Neural progenitor cell (in vitro differentiated cells): ENCODE measurements around the gene NOS1AP. TPM values are rescaled to one million over a fixed set of nuclear protein-coding genes. Genes with fewer than 3 reads are reported as not detected.
A peak's percentile ranks its signal among the peaks of the same experiment; 100 is the strongest.

ENCODE experiments used
- DNase-seq: peaks from one replicate; pipeline ENCODE4 v3.0.0-alpha.2; 2016; ENCODE audit warnings: low spot score
- H2AFZ ChIP-seq: fragments of 200-600 bp; sonication (generic); replicated peaks from 2 replicates; pipeline ENCODE4 v1.6.1; 2016; ENCODE audit warnings: antibody characterized with exemption
- H3F3A ChIP-seq: fragments of 200-600 bp; sonication (generic); 2 replicates; pipeline ENCODE4 v1.6.1; 2016; ENCODE audit warnings: antibody characterized with exemption, low read depth
- H3K27ac ChIP-seq: fragments of 200-600 bp; sonication (generic); 2 replicates; pipeline ENCODE4 v1.5.1; 2016; ENCODE audit warnings: mild to moderate bottlenecking
- H3K27me3 ChIP-seq: fragments of 200-600 bp; sonication (generic); 2 replicates; pipeline ENCODE4 v1.6.1; 2016; ENCODE audit warnings: mild to moderate bottlenecking, moderate library complexity
- H3K36me3 ChIP-seq: fragments of 200-600 bp; sonication (generic); 2 replicates; pipeline ENCODE4 v1.5.1; 2016
- H3K4me1 ChIP-seq: fragments of 200-600 bp; sonication (generic); 2 replicates; pipeline ENCODE4 v1.6.1; 2016; ENCODE audit warnings: mixed run types
- H3K4me2 ChIP-seq: fragments of 200-600 bp; sonication (generic); 2 replicates; pipeline ENCODE4 v1.6.1; 2016
- H3K4me3 ChIP-seq: fragments of 200-600 bp; sonication (generic); 2 replicates; pipeline ENCODE4 v1.5.1; 2016
- H3K79me2 ChIP-seq: fragments of 200-600 bp; sonication (generic); 2 replicates; pipeline ENCODE4 v1.6.1; 2016; ENCODE audit warnings: low read depth
- H3K9ac ChIP-seq: fragments of 200-600 bp; sonication (generic); 2 replicates; pipeline ENCODE4 v1.6.1; 2016
- H3K9me3 ChIP-seq: fragments of 200-600 bp; sonication (generic); 2 replicates; pipeline ENCODE4 v1.5.1; 2016; ENCODE audit warnings: low read depth
- H4K20me1 ChIP-seq: fragments of 200-600 bp; sonication (generic); 2 replicates; pipeline ENCODE4 v1.6.1; 2016; ENCODE audit warnings: low read depth
- H3K27ac Mint-ChIP-seq: 3 replicates; pipeline ENCODE4 v1.8.0; 2021; ENCODE audit warnings: mixed read lengths
- H3K27me3 Mint-ChIP-seq: 2 replicates; pipeline ENCODE4 v1.8.0; 2022; ENCODE audit warnings: low read depth, mild to moderate bottlenecking, inconsistent platforms, moderate library complexity, mixed read lengths; ENCODE audit not compliant: insufficient read depth
- H3K36me3 Mint-ChIP-seq: 3 replicates; pipeline ENCODE4 v1.8.0; 2021; ENCODE audit warnings: mixed read lengths
- H3K4me1 Mint-ChIP-seq: 3 replicates; pipeline ENCODE4 v1.8.0; 2021; ENCODE audit warnings: mixed read lengths
- H3K4me3 Mint-ChIP-seq: 3 replicates; pipeline ENCODE4 v1.8.0; 2021; ENCODE audit warnings: mild to moderate bottlenecking, moderate library complexity, mixed read lengths
- H3K9me3 Mint-ChIP-seq: 3 replicates; pipeline ENCODE4 v1.8.0; 2020; ENCODE audit warnings: mixed read lengths
- CTCF ChIP-seq: fragments of 200-600 bp; sonication (generic); IDR thresholded peaks from 2 replicates; pipeline ENCODE4 v1.5.1; 2017; ENCODE audit warnings: antibody characterized with exemption, mild to moderate bottlenecking
- EZH2 ChIP-seq: fragments of 200-600 bp; sonication (generic); IDR thresholded peaks from 2 replicates; pipeline ENCODE4 v1.6.1; 2017; ENCODE audit warnings: antibody characterized with exemption, mild to moderate bottlenecking, moderate library complexity
- EZH2phosphoT487 ChIP-seq: fragments of 200-600 bp; sonication (generic); IDR thresholded peaks from 2 replicates; pipeline ENCODE4 v1.6.1; 2017; ENCODE audit warnings: antibody characterized with exemption
- total RNA-seq: library from RNA; depleted of rRNA; stranded (reverse); fragments of >200 nt; gene quantifications from 2 replicates; pipeline ENCODE4 v1.2.3, GENCODE V29; 2015; ENCODE audit warnings: low replicate concordance

Gene NOS1AP
- total RNA-seq, 1 donor from 2014 or later = 2.4 TPM

- Histone ChIP-seq H3K4me2 (peak overlapping the region; percentile 56), H3K9me3 (no peaks in the 10 kb centered on the region), H3K27me3 (no peaks in the 10 kb centered on the region), H3K79me2 (peaks cover 61% of the 10 kb centered on the region), H3K36me3 (no peaks in the 10 kb centered on the region), H4K20me1 (no peaks in the 10 kb centered on the region), H3K27ac (peak overlapping the region; percentile 90), H3F3A (peaks cover 46% of the 10 kb centered on the region), H3K4me1 (peaks cover 62% of the 10 kb centered on the region), H3K9ac (no peak overlapping the region), H2AFZ (no peak overlapping the region), H3K4me3 (no peak overlapping the region)
- Mint-ChIP-seq H3K27ac (peak overlapping the region; percentile 67), H3K36me3 (no peaks in the 10 kb centered on the region), H3K4me3 (peak overlapping the region; percentile 28), H3K9me3 (no peaks in the 10 kb centered on the region), H3K4me1 (peaks cover 73% of the 10 kb centered on the region), H3K27me3 (peaks cover 2% of the 10 kb centered on the region)
- peak; percentile 18 for DNase-seq
- TF ChIP-seq EZH2 (no peak), CTCF (no peak), EZH2phosphoT487 (no peak)
Measured at GRCh38 chr1:162166917-162167615, 97.6 kb downstream of the NOS1AP start.

- H3K27me3 Mint-ChIP-seq = peaks cover 2% of the 10 kb centered on the region
- H3K4me3 Mint-ChIP-seq = no peak overlapping the region
- Histone ChIP-seq H3K9ac (no peak overlapping the region), H3K36me3 (no peaks in the 10 kb centered on the region), H3K4me1 (peaks cover 62% of the 10 kb centered on the region), H2AFZ (peak overlapping the region; percentile 27), H4K20me1 (no peaks in the 10 kb centered on the region), H3F3A (peaks cover 46% of the 10 kb centered on the region), H3K4me3 (no peak overlapping the region), H3K4me2 (peak overlapping the region; percentile 57), H3K9me3 (no peaks in the 10 kb centered on the region), H3K79me2 (peaks cover 63% of the 10 kb centered on the region), H3K27ac (peak overlapping the region; percentile 90), H3K27me3 (no peaks in the 10 kb centered on the region)
- TF ChIP-seq EZH2phosphoT487 = no peak
- TF ChIP-seq EZH2 = no peak
- TF ChIP-seq CTCF = no peak
- H3K9me3 Mint-ChIP-seq = no peaks in the 10 kb centered on the region
- H3K36me3 Mint-ChIP-seq = no peaks in the 10 kb centered on the region
- H3K27ac Mint-ChIP-seq = peak overlapping the region; percentile 89
- peaks cover 68% of the 10 kb centered on the region for H3K4me1 Mint-ChIP-seq
- DNase-seq = no peak
Measured at GRCh38 chr1:162168261-162168660, 98.8 kb downstream of the NOS1AP start.

DNA sequence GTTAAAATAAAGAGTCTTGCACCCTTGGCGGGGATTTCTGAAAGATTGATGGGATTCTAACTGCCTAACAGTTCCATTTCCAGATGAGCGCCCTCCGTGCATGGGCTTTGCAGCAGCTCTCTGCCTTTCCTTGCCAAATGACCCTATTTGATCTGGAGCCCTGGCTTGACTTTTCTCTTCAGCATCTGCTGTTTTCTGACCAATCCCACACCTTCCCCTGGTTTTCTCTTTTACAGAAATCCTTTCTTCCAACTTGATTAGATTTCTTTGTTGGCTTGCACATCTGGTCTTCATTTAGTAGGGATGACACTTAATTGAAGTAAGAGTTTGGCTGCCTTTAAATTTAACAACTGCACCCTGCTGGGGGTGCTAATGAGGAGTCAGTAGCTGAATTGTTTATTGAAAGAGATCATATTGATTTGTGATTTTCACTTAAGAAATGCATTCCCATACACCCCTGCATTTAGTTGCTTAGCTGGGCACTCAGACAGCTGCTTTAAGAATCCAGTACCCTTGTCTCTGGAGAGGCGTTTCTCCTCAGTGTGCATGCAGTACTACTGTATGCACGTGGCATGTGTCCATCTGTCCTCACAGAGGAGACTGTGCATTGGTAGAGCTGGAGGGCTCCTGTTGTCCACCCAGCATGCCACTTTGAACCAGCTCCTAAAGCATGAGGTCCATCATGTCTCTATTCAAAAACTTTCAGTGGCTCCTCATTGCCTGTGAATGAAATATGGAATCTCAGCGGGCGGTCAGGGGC is 99.7 kb downstream of the NOS1AP start:
- H3K4me3 ChIP-seq = no peak overlapping the region
- no peak overlapping the region for H3K9ac ChIP-seq
- H2AFZ ChIP-seq = no peak overlapping the region
- Mint-ChIP-seq H3K4me1 (peaks cover 61% of the 10 kb centered on the region), H3K4me3 (peak overlapping the region; percentile 5), H3K9me3 (no peaks in the 10 kb centered on the region), H3K36me3 (no peaks in the 10 kb centered on the region), H3K27me3 (peaks cover 2% of the 10 kb centered on the region), H3K27ac (peak overlapping the region; percentile 78)
- no peaks in the 10 kb centered on the region for H4K20me1 ChIP-seq
- DNase-seq = peak; percentile 70
- H3F3A ChIP-seq = peaks cover 46% of the 10 kb centered on the region
- H3K27ac ChIP-seq = peak overlapping the region; percentile 90
- no peaks in the 10 kb centered on the region for H3K36me3 ChIP-seq
- peak overlapping the region; percentile 57 for H3K4me2 ChIP-seq
- peaks cover 54% of the 10 kb centered on the region for H3K4me1 ChIP-seq
- peaks cover 53% of the 10 kb centered on the region for H3K79me2 ChIP-seq
- no peak for TF ChIP-seq CTCF
- TF ChIP-seq EZH2 = no peak
- TF ChIP-seq EZH2phosphoT487 = no peak
- H3K9me3 ChIP-seq = no peaks in the 10 kb centered on the region
- no peaks in the 10 kb centered on the region for H3K27me3 ChIP-seq
